NB4 (cell line): ENCODE results near the gene PKP1.

Source experiments
- DNase-seq: peaks from one replicate; pipeline ENCODE4 v3.0.0; 2010; ENCODE audit warnings: low read depth
- H3K4me3 ChIP-seq: one replicate; pipeline ENCODE4 v1.5.1; 2011; ENCODE audit warnings: mild to moderate bottlenecking, low read depth, low read length, moderate library complexity
- MYC ChIP-seq: IDR thresholded peaks from 2 replicates; pipeline ENCODE4 v1.6.1; 2011; ENCODE audit warnings: low read depth, low read length
- POLR2A ChIP-seq: IDR thresholded peaks from 2 replicates; pipeline ENCODE4 v1.6.1; 2011; ENCODE audit warnings: mild to moderate bottlenecking; ENCODE audit not compliant: insufficient read length; ENCODE audit errors: extremely low read depth
- TF ChIP-seq, protein P1 (sequence below): IDR thresholded peaks from one replicate; pipeline ENCODE4 v1.5.1; 2012; ENCODE audit warnings: low read depth, low read length
- TF ChIP-seq, protein P2 (sequence below): IDR thresholded peaks from 2 replicates; pipeline ENCODE4 v1.6.1; 2011; ENCODE audit warnings: low read depth, low read length

PKP1 gene

DNA sequence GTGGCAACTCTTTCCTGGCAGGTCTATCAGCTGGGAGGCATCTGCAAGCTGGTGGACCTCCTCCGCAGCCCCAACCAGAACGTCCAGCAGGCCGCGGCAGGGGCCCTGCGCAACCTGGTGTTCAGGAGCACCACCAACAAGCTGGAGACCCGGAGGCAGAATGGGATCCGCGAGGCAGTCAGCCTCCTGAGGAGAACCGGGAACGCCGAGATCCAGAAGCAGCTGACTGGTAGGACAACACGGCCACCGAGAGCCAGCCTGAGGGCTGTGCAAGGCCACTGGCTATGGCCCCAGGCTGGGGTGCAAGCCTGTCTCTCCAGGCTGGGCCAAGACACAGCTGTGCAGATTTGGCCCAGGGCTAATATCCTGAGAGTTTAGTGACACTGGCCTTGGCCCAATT is 34.2 kb downstream of the PKP1 start:
- no peak for DNase-seq
- no peak overlapping the region for H3K4me3 ChIP-seq
- TF ChIP-seq MYC (no peak), POLR2A (no peak)
- TF ChIP-seq, protein P1, sequence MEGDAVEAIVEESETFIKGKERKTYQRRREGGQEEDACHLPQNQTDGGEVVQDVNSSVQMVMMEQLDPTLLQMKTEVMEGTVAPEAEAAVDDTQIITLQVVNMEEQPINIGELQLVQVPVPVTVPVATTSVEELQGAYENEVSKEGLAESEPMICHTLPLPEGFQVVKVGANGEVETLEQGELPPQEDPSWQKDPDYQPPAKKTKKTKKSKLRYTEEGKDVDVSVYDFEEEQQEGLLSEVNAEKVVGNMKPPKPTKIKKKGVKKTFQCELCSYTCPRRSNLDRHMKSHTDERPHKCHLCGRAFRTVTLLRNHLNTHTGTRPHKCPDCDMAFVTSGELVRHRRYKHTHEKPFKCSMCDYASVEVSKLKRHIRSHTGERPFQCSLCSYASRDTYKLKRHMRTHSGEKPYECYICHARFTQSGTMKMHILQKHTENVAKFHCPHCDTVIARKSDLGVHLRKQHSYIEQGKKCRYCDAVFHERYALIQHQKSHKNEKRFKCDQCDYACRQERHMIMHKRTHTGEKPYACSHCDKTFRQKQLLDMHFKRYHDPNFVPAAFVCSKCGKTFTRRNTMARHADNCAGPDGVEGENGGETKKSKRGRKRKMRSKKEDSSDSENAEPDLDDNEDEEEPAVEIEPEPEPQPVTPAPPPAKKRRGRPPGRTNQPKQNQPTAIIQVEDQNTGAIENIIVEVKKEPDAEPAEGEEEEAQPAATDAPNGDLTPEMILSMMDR = no peak
- TF ChIP-seq, protein P2, sequence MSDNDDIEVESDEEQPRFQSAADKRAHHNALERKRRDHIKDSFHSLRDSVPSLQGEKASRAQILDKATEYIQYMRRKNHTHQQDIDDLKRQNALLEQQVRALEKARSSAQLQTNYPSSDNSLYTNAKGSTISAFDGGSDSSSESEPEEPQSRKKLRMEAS = no peak

DNA sequence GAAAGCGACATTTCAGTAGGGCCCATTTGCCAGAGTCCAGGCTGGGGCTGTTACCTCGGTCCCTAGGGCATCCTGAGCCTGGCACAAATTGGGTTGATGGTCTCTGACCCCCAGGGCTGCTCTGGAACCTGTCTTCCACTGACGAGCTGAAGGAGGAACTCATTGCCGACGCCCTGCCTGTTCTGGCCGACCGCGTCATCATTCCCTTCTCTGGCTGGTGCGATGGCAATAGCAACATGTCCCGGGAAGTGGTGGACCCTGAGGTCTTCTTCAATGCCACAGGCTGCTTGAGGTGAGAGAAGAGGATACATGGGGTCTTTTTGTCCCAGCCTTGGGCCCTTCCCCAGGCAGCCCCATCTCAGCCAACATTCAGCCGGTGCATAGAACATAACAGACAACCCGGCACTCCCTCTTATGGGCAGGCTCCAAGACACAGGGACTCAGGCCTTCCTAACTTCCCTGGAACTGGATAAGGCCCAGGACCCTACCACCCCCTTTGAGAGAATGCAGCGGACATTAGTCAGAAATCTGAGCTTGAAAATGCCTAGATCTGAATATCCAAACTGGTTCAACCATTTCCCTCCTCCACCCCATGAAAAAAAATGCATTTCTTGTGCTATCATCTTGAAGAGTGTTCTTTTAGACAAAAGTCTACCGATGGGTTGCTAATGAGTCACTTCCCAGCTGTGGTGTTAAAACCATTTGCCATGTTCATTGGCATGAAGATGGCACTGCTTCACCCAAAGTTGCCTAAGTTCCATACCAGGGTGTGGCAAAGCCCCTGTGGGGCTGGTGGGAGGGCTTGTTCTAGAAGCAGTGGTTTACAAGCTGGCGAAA is 35.4 kb downstream of the PKP1 start:
- DNase-seq = no peak
- TF ChIP-seq POLR2A (no peak), MYC (no peak)
- TF ChIP-seq, protein P1 = no peak
- TF ChIP-seq, protein P2 = no peak
- H3K4me3 ChIP-seq = no peak overlapping the region

DNA sequence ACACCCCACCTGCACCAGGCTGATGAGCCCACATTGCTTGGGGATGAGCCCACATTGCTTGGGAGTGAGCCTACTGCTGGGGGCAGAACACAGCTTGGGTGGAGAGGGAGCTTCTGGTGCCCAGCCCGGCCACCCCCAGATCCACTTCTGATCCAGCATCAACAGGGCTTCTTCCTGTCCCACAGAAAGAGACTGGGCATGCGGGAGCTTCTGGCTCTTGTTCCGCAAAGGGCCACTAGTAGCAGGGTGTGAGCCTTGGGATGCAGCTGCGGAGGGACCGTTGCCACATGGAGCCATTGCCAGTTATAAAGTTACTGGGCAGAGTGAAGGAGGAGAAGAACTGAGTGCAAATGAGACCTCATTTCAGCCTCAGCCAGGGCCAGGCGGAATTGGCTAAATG is 36.3 kb downstream of the PKP1 start:
- DNase-seq = no peak
- TF ChIP-seq, protein P2 = no peak
- TF ChIP-seq MYC (no peak), POLR2A (no peak)
- TF ChIP-seq, protein P1 = no peak

DNA sequence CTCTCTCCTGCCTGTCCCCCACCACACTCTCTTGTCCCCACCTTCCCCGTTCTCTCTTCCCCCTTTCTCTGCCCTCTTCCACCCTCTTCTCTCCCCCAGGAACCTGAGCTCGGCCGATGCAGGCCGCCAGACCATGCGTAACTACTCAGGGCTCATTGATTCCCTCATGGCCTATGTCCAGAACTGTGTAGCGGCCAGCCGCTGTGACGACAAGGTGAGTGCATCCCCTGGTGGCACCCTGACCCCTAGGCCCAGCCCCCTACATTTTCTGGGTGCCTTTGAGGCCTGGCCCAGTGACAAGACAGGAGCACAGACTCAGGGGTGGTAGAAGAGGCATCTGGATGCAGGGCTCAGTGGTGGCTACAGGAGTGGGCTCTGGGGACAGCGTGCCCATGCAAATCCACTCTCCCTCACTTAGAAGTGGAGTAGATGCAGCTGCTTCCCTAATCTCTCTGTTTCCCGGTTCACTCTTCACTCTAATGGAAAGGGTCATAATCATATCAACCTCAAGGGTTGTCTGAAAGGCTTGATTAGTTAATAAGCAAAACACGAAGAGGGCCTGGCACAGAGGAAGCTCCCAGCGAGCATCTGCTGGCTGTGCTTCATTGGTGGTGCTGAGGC is 37.0 kb downstream of the PKP1 start:
- no peak for TF ChIP-seq POLR2A
- TF ChIP-seq, protein P1 = no peak
- TF ChIP-seq, protein P2 = no peak
- no peak for TF ChIP-seq MYC

More for the DNA sequence above, 36.3 kb downstream of the PKP1 start:
- no peak overlapping the region for H3K4me3 ChIP-seq

DNA sequence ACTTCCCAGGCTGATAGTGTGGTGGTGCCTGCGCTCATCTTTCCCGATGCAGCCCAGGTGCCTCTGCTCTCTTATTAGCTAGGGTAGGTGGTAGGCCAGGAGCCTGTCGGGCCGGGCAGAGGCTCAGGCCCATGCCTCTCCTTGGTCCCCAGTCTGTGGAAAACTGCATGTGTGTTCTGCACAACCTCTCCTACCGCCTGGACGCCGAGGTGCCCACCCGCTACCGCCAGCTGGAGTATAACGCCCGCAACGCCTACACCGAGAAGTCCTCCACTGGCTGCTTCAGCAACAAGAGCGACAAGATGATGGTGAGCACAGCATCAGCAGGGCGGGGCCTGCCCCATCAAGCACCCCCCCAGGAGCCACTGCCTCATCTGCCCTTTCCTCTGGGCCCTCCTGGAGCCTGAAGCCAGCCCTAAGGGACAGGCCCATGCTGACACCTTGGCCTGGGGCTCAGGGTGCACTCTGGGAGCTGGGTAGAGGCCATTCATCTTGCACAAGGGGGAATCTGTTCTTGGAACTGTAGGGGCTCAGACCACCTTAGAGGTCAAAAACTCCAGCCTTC is 38.6 kb downstream of the PKP1 start:
- no peak overlapping the region for H3K4me3 ChIP-seq
- no peak for DNase-seq
- TF ChIP-seq, protein P1 = no peak
- TF ChIP-seq, protein P2 = no peak
- no peak for TF ChIP-seq POLR2A
- TF ChIP-seq MYC = no peak

More for the DNA sequence above, 37.0 kb downstream of the PKP1 start:
- DNase-seq = no peak
- H3K4me3 ChIP-seq = no peak overlapping the region
